Measurements from ENCODE around the gene YPEL2.

GRCh38 chr17:59284317-59284716, 47.1 kb upstream of the YPEL2 start:
- no peak for TF ChIP-seq POLR2AphosphoS5 (IDR thresholded peaks at IDR 0.05)
- no peak for TF ChIP-seq CTCF (IDR thresholded peaks at IDR 0.05)
